ENCODE results near the gene ARMC9. TPM values are rescaled to one million over a fixed set of nuclear protein-coding genes. Genes with fewer than 3 reads are reported as not detected.

The ARMC9 gene
- total and polyA plus RNA-seq, 8 donors, result 11.4 to 40.6 (median 13.9) TPM

- Histone ChIP-seq H3K36me3 (no peaks in the 10 kb centered on the region), H3K27ac (no peak overlapping the region), H3K27me3 (no peaks in the 10 kb centered on the region), H3K4me1 (peaks cover 0 to 11% of the 10 kb centered on the region in 2 donors), H3K9me3 (peaks cover 0 to 8% of the 10 kb centered on the region in 2 donors), H3K4me3 (no peak overlapping the region)
- no peak for DNase-seq
- intact Hi-C loops (cut with DNase I), result no loop called here
- TF ChIP-seq CTCF (IDR thresholded peaks at IDR 0.05), result no peak
- no peak for ATAC-seq
These were observed 186.5 kb downstream of the ARMC9 start for GRCh38 chr2:231384970-231385369.

GRCh38 chr2:231385429-231385828 is 187.0 kb downstream of the ARMC9 start:
- H3K9me3 ChIP-seq, result peaks cover 0 to 8% of the 10 kb centered on the region in 2 donors
- H3K4me3 ChIP-seq, result no peak overlapping the region
- intact Hi-C loops (cut with DNase I), result no loop called here
- DNase-seq (peak in 1 of 4 donors; percentile 38), ATAC-seq (no peak)
- H3K27ac ChIP-seq, result no peak overlapping the region
- H3K4me1 ChIP-seq, result peaks cover 0 to 12% of the 10 kb centered on the region in 2 donors
- no peak for TF ChIP-seq CTCF (IDR thresholded peaks at IDR 0.05)
- H3K27me3 ChIP-seq, result no peaks in the 10 kb centered on the region
- H3K36me3 ChIP-seq, result no peaks in the 10 kb centered on the region

- peaks cover 0 to 8% of the 10 kb centered on the region in 2 donors for H3K9me3 ChIP-seq
- no peak overlapping the region for H3K4me3 ChIP-seq
- intact Hi-C loops (cut with DNase I), result no loop called here
- peaks cover 0 to 19% of the 10 kb centered on the region in 2 donors for H3K4me1 ChIP-seq
- H3K36me3 ChIP-seq, result no peaks in the 10 kb centered on the region
- ATAC-seq (no peak), DNase-seq (no peak)
- no peaks in the 10 kb centered on the region for H3K27me3 ChIP-seq
- H3K27ac ChIP-seq, result no peak overlapping the region
- TF ChIP-seq CTCF (IDR thresholded peaks at IDR 0.05), result no peak
These were observed 188.0 kb downstream of the ARMC9 start for GRCh38 chr2:231386446-231386845.

GRCh38 chr2:231387904-231388724 is 189.7 kb downstream of the ARMC9 start:
- Histone ChIP-seq H3K36me3 (no peaks in the 10 kb centered on the region), H3K4me1 (peaks cover 0 to 19% of the 10 kb centered on the region in 2 donors), H3K4me3 (no peak overlapping the region), H3K27ac (no peak overlapping the region), H3K27me3 (no peaks in the 10 kb centered on the region), H3K9me3 (peaks cover 0 to 8% of the 10 kb centered on the region in 2 donors)
- TF ChIP-seq CTCF (IDR thresholded peaks at IDR 0.05), result no peak
- DNase-seq (peak in 1 of 4 donors; percentile 80), ATAC-seq (peak; percentile 49)
- intact Hi-C loops (cut with DNase I), result no loop called here

- Histone ChIP-seq H3K4me3 (no peak overlapping the region), H3K36me3 (no peaks in the 10 kb centered on the region), H3K9me3 (peaks cover 0 to 8% of the 10 kb centered on the region in 2 donors), H3K27me3 (peaks cover 0 to 2% of the 10 kb centered on the region in 2 donors), H3K4me1 (peaks cover 0 to 24% of the 10 kb centered on the region in 2 donors), H3K27ac (no peak overlapping the region)
- intact Hi-C loops (cut with DNase I), result no loop called here
- DNase-seq (peak in 1 of 4 donors; percentile 65), ATAC-seq (no peak)
- TF ChIP-seq CTCF (IDR thresholded peaks at IDR 0.05), result no peak
These were observed 190.4 kb downstream of the ARMC9 start for GRCh38 chr2:231388725-231389346.
